SK-N-SH treated with all-trans-retinoic acid at 6 μM for 48 hours (cell line): Measurements from ENCODE around the gene FARSB.

Source experiments
- BACH2 ChIP-seq: fragments of 250-450 bp; sonication (Bioruptor Pico); IDR thresholded peaks from 2 replicates; pipeline ENCODE4 v1.9.0; 2021; ENCODE audit warnings: mild to moderate bottlenecking, borderline replicate concordance
- CREB5 ChIP-seq: fragments of 250-450 bp; sonication (Bioruptor Pico); IDR thresholded peaks from 2 replicates; pipeline ENCODE4 v1.5.1; 2020; ENCODE audit warnings: low read depth, mild to moderate bottlenecking, moderate library complexity
- GLIS3 ChIP-seq: fragments of 250-450 bp; sonication (Bioruptor Pico); IDR thresholded peaks from 2 replicates; pipeline ENCODE4 v1.5.0; 2020; ENCODE audit warnings: mild to moderate bottlenecking, moderate library complexity
- OSR1 ChIP-seq: fragments of 250-450 bp; sonication (Bioruptor Pico); IDR thresholded peaks from 2 replicates; pipeline ENCODE4 v1.8.0; 2022; ENCODE audit warnings: moderate library complexity, mild to moderate bottlenecking, inconsistent platforms
- RARB ChIP-seq: fragments of 250-450 bp; sonication (Bioruptor Pico); IDR thresholded peaks from 2 replicates; pipeline ENCODE4 v1.8.0; 2021; ENCODE audit warnings: mild to moderate bottlenecking, moderate library complexity
- ZC3H10 ChIP-seq: fragments of 250-450 bp; sonication (Bioruptor Pico); IDR thresholded peaks from 2 replicates; pipeline ENCODE4 v1.5.1; 2021; ENCODE audit warnings: mild to moderate bottlenecking, moderate library complexity

DNA sequence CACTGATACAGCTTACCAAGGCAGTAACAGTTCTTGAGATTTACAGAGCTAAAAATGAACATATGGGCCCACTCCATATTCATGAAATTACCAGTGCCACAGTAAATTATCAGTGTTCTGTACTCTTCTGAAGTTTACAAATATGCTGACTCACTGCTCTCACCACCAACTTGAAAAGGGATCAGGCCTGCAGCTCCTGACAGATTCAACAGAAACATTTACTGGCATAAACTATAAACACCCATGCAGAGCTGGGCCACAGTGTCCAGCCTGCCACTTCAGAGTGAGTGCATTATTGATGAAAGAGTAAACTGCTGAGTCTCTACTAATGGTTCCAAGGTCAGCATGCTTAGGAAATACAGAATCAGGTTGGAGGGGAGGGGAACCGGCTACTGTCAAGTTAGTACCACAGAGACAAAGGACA, 83.1 kb downstream of the FARSB start:
- no peak for TF ChIP-seq ZC3H10 (CRISPR knock-in tag)
- no peak for TF ChIP-seq CREB5
- TF ChIP-seq OSR1 (CRISPR knock-in tag), result no peak
- no peak for TF ChIP-seq RARB (CRISPR knock-in tag)
- no peak for TF ChIP-seq GLIS3 (CRISPR knock-in tag)
- TF ChIP-seq BACH2, result no peak
